ENCODE measurements around the gene IFT27.

The IFT27 gene

GRCh38 chr22:36746375-36746970, 29.4 kb downstream of the IFT27 start:
- Histone ChIP-seq H3K4me1 (ENCODE audit: control insufficient read depth in 5 of 5, insufficient read depth in 5 of 5, low read length in 5 of 5) (peaks cover 0 to 11% (median 6%) of the 10 kb centered on the region in 5 donors), H3K4me3 (ENCODE audit: low read depth in 1 of 5, low read length in 5 of 5) (no peak overlapping the region), H3K27me3 (ENCODE audit: control insufficient read depth in 5 of 5, insufficient read depth in 4 of 5, low read length in 5 of 5) (peaks cover 2 to 17% (median 11%) of the 10 kb centered on the region in 5 donors), H3K27ac (ENCODE audit: low read depth, low read length) (no peak overlapping the region), H3K9ac (ENCODE audit: low read length in 5 of 5) (no peak overlapping the region), H3K9me3 (ENCODE audit: control insufficient read depth in 5 of 5, low read length in 5 of 5) (no peaks in the 10 kb centered on the region), H3K36me3 (ENCODE audit: control insufficient read depth in 5 of 5, insufficient read depth in 5 of 5, low read length in 5 of 5) (no peaks in the 10 kb centered on the region)

- H3K36me3 ChIP-seq (ENCODE audit: control insufficient read depth in 5 of 5, insufficient read depth in 5 of 5, low read length in 5 of 5), result no peaks in the 10 kb centered on the region
- no peak overlapping the region for H3K27ac ChIP-seq (ENCODE audit: low read depth, low read length)
- H3K9me3 ChIP-seq (ENCODE audit: control insufficient read depth in 5 of 5, low read length in 5 of 5), result no peaks in the 10 kb centered on the region
- H3K4me1 ChIP-seq (ENCODE audit: control insufficient read depth in 5 of 5, insufficient read depth in 5 of 5, low read length in 5 of 5), result peaks cover 0 to 11% (median 5%) of the 10 kb centered on the region in 5 donors
- H3K4me3 ChIP-seq (ENCODE audit: low read depth in 1 of 5, low read length in 5 of 5), result no peak overlapping the region
- H3K27me3 ChIP-seq (ENCODE audit: control insufficient read depth in 5 of 5, insufficient read depth in 4 of 5, low read length in 5 of 5), result peaks cover 2 to 17% (median 11%) of the 10 kb centered on the region in 5 donors
- no peak overlapping the region for H3K9ac ChIP-seq (ENCODE audit: low read length in 5 of 5)
Measured at GRCh38 chr22:36745301-36745995, 30.5 kb downstream of the IFT27 start.

- Histone ChIP-seq H3K36me3 (ENCODE audit: control insufficient read depth in 5 of 5, insufficient read depth in 5 of 5, low read length in 5 of 5) (no peaks in the 10 kb centered on the region), H3K27me3 (ENCODE audit: control insufficient read depth in 5 of 5, insufficient read depth in 4 of 5, low read length in 5 of 5) (peaks cover 2 to 17% (median 11%) of the 10 kb centered on the region in 5 donors), H3K9ac (ENCODE audit: low read length in 5 of 5) (no peak overlapping the region), H3K27ac (ENCODE audit: low read depth, low read length) (no peak overlapping the region), H3K4me1 (ENCODE audit: control insufficient read depth in 5 of 5, insufficient read depth in 5 of 5, low read length in 5 of 5) (peaks cover 0 to 11% (median 0%) of the 10 kb centered on the region in 5 donors), H3K9me3 (ENCODE audit: control insufficient read depth in 5 of 5, low read length in 5 of 5) (no peaks in the 10 kb centered on the region), H3K4me3 (ENCODE audit: low read depth in 1 of 5, low read length in 5 of 5) (no peak overlapping the region)
Measured at GRCh38 chr22:36744791-36745190, 31.1 kb downstream of the IFT27 start.

- Histone ChIP-seq H3K4me1 (ENCODE audit: control insufficient read depth in 5 of 5, insufficient read depth in 5 of 5, low read length in 5 of 5) (peaks cover 0 to 11% (median 0%) of the 10 kb centered on the region in 5 donors), H3K27ac (ENCODE audit: low read depth, low read length) (no peak overlapping the region), H3K36me3 (ENCODE audit: control insufficient read depth in 5 of 5, insufficient read depth in 5 of 5, low read length in 5 of 5) (no peaks in the 10 kb centered on the region), H3K9me3 (ENCODE audit: control insufficient read depth in 5 of 5, low read length in 5 of 5) (peaks cover 0 to 2% (median 2%) of the 10 kb centered on the region in 5 donors), H3K27me3 (ENCODE audit: control insufficient read depth in 5 of 5, insufficient read depth in 4 of 5, low read length in 5 of 5) (peaks cover 2 to 17% (median 11%) of the 10 kb centered on the region in 5 donors), H3K9ac (ENCODE audit: low read length in 5 of 5) (no peak overlapping the region), H3K4me3 (ENCODE audit: low read depth in 1 of 5, low read length in 5 of 5) (no peak overlapping the region)
Measured at GRCh38 chr22:36744413-36744765, 31.5 kb downstream of the IFT27 start.

- Histone ChIP-seq H3K4me1 (ENCODE audit: control insufficient read depth in 5 of 5, insufficient read depth in 5 of 5, low read length in 5 of 5) (peaks cover 0 to 11% (median 0%) of the 10 kb centered on the region in 5 donors), H3K9me3 (ENCODE audit: control insufficient read depth in 5 of 5, low read length in 5 of 5) (peaks cover 0 to 8% (median 5%) of the 10 kb centered on the region in 5 donors), H3K27ac (ENCODE audit: low read depth, low read length) (no peak overlapping the region), H3K27me3 (ENCODE audit: control insufficient read depth in 5 of 5, insufficient read depth in 4 of 5, low read length in 5 of 5) (peaks cover 2 to 17% (median 11%) of the 10 kb centered on the region in 5 donors), H3K36me3 (ENCODE audit: control insufficient read depth in 5 of 5, insufficient read depth in 5 of 5, low read length in 5 of 5) (no peaks in the 10 kb centered on the region), H3K9ac (ENCODE audit: low read length in 5 of 5) (no peak overlapping the region), H3K4me3 (ENCODE audit: low read depth in 1 of 5, low read length in 5 of 5) (no peak overlapping the region)
Measured at GRCh38 chr22:36743591-36744412, 32.1 kb downstream of the IFT27 start.

GRCh38 chr22:36743011-36743410, 32.9 kb downstream of the IFT27 start:
- Histone ChIP-seq H3K27me3 (ENCODE audit: control insufficient read depth in 5 of 5, insufficient read depth in 4 of 5, low read length in 5 of 5) (peaks cover 2 to 21% (median 11%) of the 10 kb centered on the region in 5 donors), H3K27ac (ENCODE audit: low read depth, low read length) (no peak overlapping the region), H3K4me3 (ENCODE audit: low read depth in 1 of 5, low read length in 5 of 5) (no peak overlapping the region), H3K9me3 (ENCODE audit: control insufficient read depth in 5 of 5, low read length in 5 of 5) (peaks cover 0 to 9% (median 5%) of the 10 kb centered on the region in 5 donors), H3K9ac (ENCODE audit: low read length in 5 of 5) (no peak overlapping the region), H3K36me3 (ENCODE audit: control insufficient read depth in 5 of 5, insufficient read depth in 5 of 5, low read length in 5 of 5) (no peaks in the 10 kb centered on the region), H3K4me1 (ENCODE audit: control insufficient read depth in 5 of 5, insufficient read depth in 5 of 5, low read length in 5 of 5) (peaks cover 0 to 11% (median 4%) of the 10 kb centered on the region in 5 donors)

- Histone ChIP-seq H3K9ac (ENCODE audit: low read length in 5 of 5) (no peak overlapping the region), H3K4me3 (ENCODE audit: low read depth in 1 of 5, low read length in 5 of 5) (no peak overlapping the region), H3K27ac (ENCODE audit: low read depth, low read length) (no peak overlapping the region), H3K27me3 (ENCODE audit: control insufficient read depth in 5 of 5, insufficient read depth in 4 of 5, low read length in 5 of 5) (peaks cover 4 to 26% (median 11%) of the 10 kb centered on the region in 5 donors), H3K4me1 (ENCODE audit: control insufficient read depth in 5 of 5, insufficient read depth in 5 of 5, low read length in 5 of 5) (peaks cover 0 to 12% (median 6%) of the 10 kb centered on the region in 5 donors), H3K36me3 (ENCODE audit: control insufficient read depth in 5 of 5, insufficient read depth in 5 of 5, low read length in 5 of 5) (no peaks in the 10 kb centered on the region), H3K9me3 (ENCODE audit: control insufficient read depth in 5 of 5, low read length in 5 of 5) (peaks cover 0 to 9% (median 5%) of the 10 kb centered on the region in 5 donors)
Measured at GRCh38 chr22:36741968-36742367, 34.0 kb downstream of the IFT27 start.

GRCh38 chr22:36741204-36741793, 34.6 kb downstream of the IFT27 start:
- peaks cover 8 to 26% (median 11%) of the 10 kb centered on the region in 5 donors for H3K27me3 ChIP-seq (ENCODE audit: control insufficient read depth in 5 of 5, insufficient read depth in 4 of 5, low read length in 5 of 5)
- H3K36me3 ChIP-seq (ENCODE audit: control insufficient read depth in 5 of 5, insufficient read depth in 5 of 5, low read length in 5 of 5), result no peaks in the 10 kb centered on the region
- no peak overlapping the region for H3K4me3 ChIP-seq (ENCODE audit: low read depth in 1 of 5, low read length in 5 of 5)
- no peak overlapping the region for H3K9ac ChIP-seq (ENCODE audit: low read length in 5 of 5)
- peaks cover 0 to 16% (median 6%) of the 10 kb centered on the region in 5 donors for H3K4me1 ChIP-seq (ENCODE audit: control insufficient read depth in 5 of 5, insufficient read depth in 5 of 5, low read length in 5 of 5)
- no peak overlapping the region for H3K27ac ChIP-seq (ENCODE audit: low read depth, low read length)
- H3K9me3 ChIP-seq (ENCODE audit: control insufficient read depth in 5 of 5, low read length in 5 of 5), result peaks cover 0 to 9% (median 5%) of the 10 kb centered on the region in 5 donors

- Histone ChIP-seq H3K9ac (ENCODE audit: low read length in 5 of 5) (no peak overlapping the region), H3K27ac (ENCODE audit: low read depth, low read length) (no peak overlapping the region), H3K9me3 (ENCODE audit: control insufficient read depth in 5 of 5, low read length in 5 of 5) (peaks cover 0 to 9% (median 5%) of the 10 kb centered on the region in 5 donors), H3K27me3 (ENCODE audit: control insufficient read depth in 5 of 5, insufficient read depth in 4 of 5, low read length in 5 of 5) (peaks cover 8 to 22% (median 9%) of the 10 kb centered on the region in 5 donors), H3K4me1 (ENCODE audit: control insufficient read depth in 5 of 5, insufficient read depth in 5 of 5, low read length in 5 of 5) (peaks cover 0 to 16% (median 6%) of the 10 kb centered on the region in 5 donors), H3K4me3 (ENCODE audit: low read depth in 1 of 5, low read length in 5 of 5) (no peak overlapping the region), H3K36me3 (ENCODE audit: control insufficient read depth in 5 of 5, insufficient read depth in 5 of 5, low read length in 5 of 5) (no peaks in the 10 kb centered on the region)
Measured at GRCh38 chr22:36740716-36741115, 35.2 kb downstream of the IFT27 start.
